Spleen (tissue), 11 donors: ENCODE measurements around the gene DOK4. TPM values are rescaled to one million over a fixed set of nuclear protein-coding genes. Genes with fewer than 3 reads are reported as not detected.

ENCODE experiments used
- DNase-seq: peaks from one replicate; pipeline ENCODE4 v3.0.0-alpha.2; 2020
- H3K27ac ChIP-seq, 8 donors: fragments of 200-600 bp; sonication (generic) in 7 of 8; 1 replicate in 4 of 8; 2 replicates in 4 of 8; pipeline versions ENCODE4 v1.5.0 to v1.8.0; 2016 to 2021; ENCODE audit warnings: inconsistent platforms in 4 of 8, mild to moderate bottlenecking in 4 of 8, moderate library complexity in 1 of 8
- H3K27me3 ChIP-seq, 7 donors: fragments of 200-600 bp; sonication (generic) in 6 of 7; replicated peaks in 1 of 7; 1 replicate in 4 of 7; 2 replicates in 3 of 7; pipeline versions ENCODE4 v1.5.0 to v1.8.0; 2016 to 2021; ENCODE audit warnings: inconsistent platforms in 3 of 7, mild to moderate bottlenecking in 1 of 7
- H3K36me3 ChIP-seq, 6 donors: fragments of 200-600 bp; sonication (generic) in 5 of 6; 1 replicate in 4 of 6; 2 replicates in 2 of 6; pipeline versions ENCODE4 v1.5.0 to v1.8.0; 2016 to 2021; ENCODE audit warnings: inconsistent platforms in 2 of 6
- H3K4me1 ChIP-seq, 6 donors: fragments of 200-600 bp; sonication (generic) in 5 of 6; 1 replicate in 3 of 6; 2 replicates in 3 of 6; pipeline versions ENCODE4 v1.5.0 to v1.8.0; 2016 to 2021; ENCODE audit warnings: inconsistent platforms in 3 of 6
- H3K4me3 ChIP-seq, 8 donors: fragments of 200-600 bp; sonication (generic) in 7 of 8; 1 replicate in 4 of 8; 2 replicates in 4 of 8; pipeline versions ENCODE4 v1.5.0 to v1.8.0; 2016 to 2021; ENCODE audit warnings: inconsistent platforms in 4 of 8, mild to moderate bottlenecking in 4 of 8, moderate library complexity in 2 of 8
- H3K9me3 ChIP-seq, 8 donors: fragments of 200-600 bp; sonication (generic) in 7 of 8; 1 replicate in 4 of 8; 2 replicates in 4 of 8; pipeline versions ENCODE4 v1.5.0 to v1.8.0; 2016 to 2021; ENCODE audit warnings: inconsistent platforms in 4 of 8
- POLR2A ChIP-seq, 3 donors: fragments of 450-650 bp; IDR thresholded peaks; one replicate each; pipeline ENCODE4 v1.5.1; 2017; ENCODE audit warnings: antibody characterized with exemption in 3 of 3, mild to moderate bottlenecking in 1 of 3
- POLR2AphosphoS5 ChIP-seq, 3 donors: sonication (generic); formaldehyde crosslinking; IDR thresholded peaks; one replicate each; pipeline ENCODE4 v1.5.1; 2017; ENCODE audit warnings: antibody characterized with exemption in 3 of 3
- WGBS, 5 donors: extraction: QIAGEN DNeasy Blood & Tissue Kit in 3 of 5; methylation state at CpG; one replicate each; pipeline versions ENCODE4 v1.1.5 to v1.1.7; 2013 to 2018; 5-methylcytosine and 5-hydroxymethylcytosine counted together
- intact Hi-C: fragments of 100-400 bp; cut with DNase I; formaldehyde crosslinking; loops from one replicate; pipeline ENCODE4 v1.15.0; 2023; ENCODE audit warnings: low total_unique reads
- polyA plus RNA-seq, 3 donors: library from polyadenylated mRNA; stranded (reverse); fragments of 200-250 nt; gene quantifications; one replicate each; pipeline ENCODE4 v1.2.1, GENCODE V29; 2013
- total RNA-seq, 7 donors: library from RNA; depleted of rRNA in 3 of 7; stranded (reverse); fragments of >200 nt in 3 of 7; fragmentation: NEBNext Ultra II Directional in 4 of 7; extraction: Animal tissue kit (Norgen Biotek cat#: 25700) in 4 of 7; gene quantifications; one replicate each; pipeline versions ENCODE4 v1.1.0 to v1.2.1, GENCODE V29; 2016 to 2021
- TF ChIP-seq, protein P1 (sequence below), 11 experiments: fragments of 200-600 bp in 7 of 11; fragments of 450-650 bp in 4 of 11; sonication (generic) in 4 of 11; IDR thresholded peaks in 8 of 11; conservative IDR thresholded peaks in 3 of 11; 1 replicate in 7 of 11; 2 replicates in 4 of 11; pipeline versions ENCODE4 v1.4.0 to v1.8.0; 2016 to 2021; ENCODE audit warnings: antibody characterized with exemption in 11 of 11, inconsistent platforms in 4 of 11, mild to moderate bottlenecking in 1 of 11
- donor health status: healthy with polysubstance abuse.
- donor health status: DM: no; HTN: no; CAD: no; lungs with moderate emphysema.
- donor health status: DM: no; HTN: no; CAD: no.
- donor health status: Bipolar disorder and iron deficiency.
- donor health status: healthy.
- donor health status: DM: no; HTN: no; CAD: no.
- donor health status: DM: yes; HTN: yes; CAD: no.

DOK4 gene
- total and polyA plus RNA-seq, 10 donors: 4.1 to 19.8 (median 14.2) TPM

DNA sequence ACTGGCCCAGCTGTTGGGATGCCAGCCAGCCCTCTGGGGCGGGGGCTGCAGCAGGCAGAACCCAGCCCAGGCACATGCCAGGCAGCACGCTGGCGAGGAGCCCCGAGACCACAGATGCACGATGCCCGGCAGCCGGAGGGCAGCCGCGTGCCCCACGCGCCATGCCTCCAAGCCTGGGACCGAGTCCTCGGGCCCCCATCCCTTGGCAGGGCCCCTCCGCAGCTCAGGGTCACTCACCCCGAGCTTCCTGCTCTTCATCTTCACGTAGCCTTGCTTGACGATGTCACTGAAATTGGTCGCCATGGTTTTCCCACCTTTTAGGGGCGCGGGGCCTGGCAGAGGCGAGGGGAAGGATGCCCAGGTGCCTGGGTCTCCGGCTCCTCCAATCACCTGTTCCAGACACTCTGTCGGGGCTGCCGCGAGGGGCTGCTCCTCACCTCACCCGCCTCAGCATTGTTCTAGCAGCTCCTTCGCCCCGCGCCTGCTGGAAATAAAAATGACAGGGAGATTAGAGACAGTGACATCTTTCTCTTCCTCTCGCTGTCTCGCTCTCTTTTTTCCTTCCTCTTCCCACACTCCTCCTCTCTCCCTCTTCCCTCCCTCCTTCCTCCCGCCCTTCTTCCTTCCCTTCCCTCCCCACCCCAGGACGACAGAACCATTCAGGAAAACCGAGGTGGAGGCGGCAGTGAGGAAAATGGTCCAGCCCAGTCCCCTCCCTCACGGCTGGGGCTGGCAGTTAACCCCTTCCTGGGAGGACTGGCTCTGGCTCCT lies 6.9 kb downstream of the DOK4 start:
- peak overlapping the region; percentile 13 to 58 (median 32) for H3K4me3 ChIP-seq
- DNase-seq: peak; percentile 78
- 18 to 33% (median 30%) methylated on average over 28 to 36 of the region's 36 CpGs for WGBS, 5 donors
- H3K27ac ChIP-seq: peak overlapping the region in 5 of 8 donors; percentile 45 to 61 (median 54)
- peaks cover 13 to 68% (median 52%) of the 10 kb centered on the region in 6 donors for H3K4me1 ChIP-seq
- intact Hi-C loops: no loop called here
- no peaks in the 10 kb centered on the region for H3K9me3 ChIP-seq
- H3K36me3 ChIP-seq: peaks cover 0 to 9% (median 0%) of the 10 kb centered on the region in 6 donors
- peak in 1 of 3 donors; percentile 28 for TF ChIP-seq POLR2AphosphoS5 (IDR thresholded peaks at IDR 0.05)
- TF ChIP-seq POLR2A (IDR thresholded peaks at IDR 0.05): no peak
- H3K27me3 ChIP-seq: peaks cover 0 to 16% (median 0%) of the 10 kb centered on the region in 7 donors

- peak; percentile 37 for DNase-seq
- intact Hi-C loops: no loop called here
- Histone ChIP-seq H3K9me3 (no peaks in the 10 kb centered on the region), H3K27me3 (peaks cover 0 to 16% (median 0%) of the 10 kb centered on the region in 7 donors), H3K4me1 (peaks cover 13 to 71% (median 50%) of the 10 kb centered on the region in 6 donors), H3K4me3 (peak overlapping the region; percentile 13 to 58 (median 32)), H3K36me3 (peaks cover 0 to 16% (median under 1%) of the 10 kb centered on the region in 6 donors), H3K27ac (peak overlapping the region in 4 of 8 donors; percentile 45 to 60 (median 50))
- TF ChIP-seq, protein P1, sequence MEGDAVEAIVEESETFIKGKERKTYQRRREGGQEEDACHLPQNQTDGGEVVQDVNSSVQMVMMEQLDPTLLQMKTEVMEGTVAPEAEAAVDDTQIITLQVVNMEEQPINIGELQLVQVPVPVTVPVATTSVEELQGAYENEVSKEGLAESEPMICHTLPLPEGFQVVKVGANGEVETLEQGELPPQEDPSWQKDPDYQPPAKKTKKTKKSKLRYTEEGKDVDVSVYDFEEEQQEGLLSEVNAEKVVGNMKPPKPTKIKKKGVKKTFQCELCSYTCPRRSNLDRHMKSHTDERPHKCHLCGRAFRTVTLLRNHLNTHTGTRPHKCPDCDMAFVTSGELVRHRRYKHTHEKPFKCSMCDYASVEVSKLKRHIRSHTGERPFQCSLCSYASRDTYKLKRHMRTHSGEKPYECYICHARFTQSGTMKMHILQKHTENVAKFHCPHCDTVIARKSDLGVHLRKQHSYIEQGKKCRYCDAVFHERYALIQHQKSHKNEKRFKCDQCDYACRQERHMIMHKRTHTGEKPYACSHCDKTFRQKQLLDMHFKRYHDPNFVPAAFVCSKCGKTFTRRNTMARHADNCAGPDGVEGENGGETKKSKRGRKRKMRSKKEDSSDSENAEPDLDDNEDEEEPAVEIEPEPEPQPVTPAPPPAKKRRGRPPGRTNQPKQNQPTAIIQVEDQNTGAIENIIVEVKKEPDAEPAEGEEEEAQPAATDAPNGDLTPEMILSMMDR (IDR thresholded peaks at IDR 0.05 in 8 of 11, conservative IDR thresholded peaks at IDR 0.05 in 3 of 11): no peak
- TF ChIP-seq POLR2AphosphoS5 (IDR thresholded peaks at IDR 0.05): no peak
- no peak for TF ChIP-seq POLR2A (IDR thresholded peaks at IDR 0.05)
- 32 to 38% (median 36%) methylated on average over 13 to 15 of the region's 15 CpGs for WGBS, 5 donors
These were observed 7.7 kb downstream of the DOK4 start for GRCh38 chr16:57478396-57479204.

- Histone ChIP-seq H3K36me3 (peaks cover 0 to 26% (median 6%) of the 10 kb centered on the region in 6 donors), H3K4me3 (no peak overlapping the region), H3K27ac (peak overlapping the region in 2 of 8 donors; percentile 7 to 14), H3K27me3 (peaks cover 0 to 16% (median 0%) of the 10 kb centered on the region in 7 donors), H3K4me1 (peaks cover 13 to 80% (median 55%) of the 10 kb centered on the region in 6 donors), H3K9me3 (no peaks in the 10 kb centered on the region)
- 61 to 76% (median 62%) methylated on average over 7 to 9 of the region's 9 CpGs for WGBS, 5 donors
- TF ChIP-seq POLR2AphosphoS5 (IDR thresholded peaks at IDR 0.05) (no peak), POLR2A (IDR thresholded peaks at IDR 0.05) (no peak)
- TF ChIP-seq, protein P1 (IDR thresholded peaks at IDR 0.05 in 8 of 11, conservative IDR thresholded peaks at IDR 0.05 in 3 of 11): no peak
- peak; percentile 58 for DNase-seq
- intact Hi-C loops: no loop called here
These were observed 8.6 kb downstream of the DOK4 start for GRCh38 chr16:57477531-57478202.
